Measurements from ENCODE around the gene IL31.

IL31 gene

GRCh38 chr12:122138181-122138580 is 35.8 kb downstream of the IL31 start:
- Mint-ChIP-seq H3K27me3 (no peaks in the 10 kb centered on the region), H3K36me3 (peaks cover 26% of the 10 kb centered on the region), H3K4me3 (no peak overlapping the region), H3K9me3 (no peaks in the 10 kb centered on the region), H3K27ac (no peak overlapping the region), H3K4me1 (no peaks in the 10 kb centered on the region)
- DNase-seq (ENCODE audit: low spot score in 2 of 2), result no peak
- no peak for ATAC-seq (ENCODE audit: low read depth)

- Mint-ChIP-seq H3K4me1 (no peaks in the 10 kb centered on the region), H3K36me3 (peaks cover 27% of the 10 kb centered on the region), H3K4me3 (no peak overlapping the region), H3K27me3 (no peaks in the 10 kb centered on the region), H3K27ac (no peak overlapping the region), H3K9me3 (no peaks in the 10 kb centered on the region)
- ATAC-seq (ENCODE audit: low read depth), result no peak
- DNase-seq (ENCODE audit: low spot score in 2 of 2), result no peak
Measured at GRCh38 chr12:122137681-122138080, 36.3 kb downstream of the IL31 start.

- H3K4me3 Mint-ChIP-seq, result no peak overlapping the region
- DNase-seq (ENCODE audit: low spot score in 2 of 2), result no peak
- H3K36me3 Mint-ChIP-seq, result peaks cover 27% of the 10 kb centered on the region
- no peaks in the 10 kb centered on the region for H3K9me3 Mint-ChIP-seq
- H3K27me3 Mint-ChIP-seq, result no peaks in the 10 kb centered on the region
- ATAC-seq (ENCODE audit: low read depth), result no peak
- no peaks in the 10 kb centered on the region for H3K4me1 Mint-ChIP-seq
- no peak overlapping the region for H3K27ac Mint-ChIP-seq
Measured at GRCh38 chr12:122137229-122137628, 36.8 kb downstream of the IL31 start.

GRCh38 chr12:122135437-122136031 is 38.5 kb downstream of the IL31 start:
- Mint-ChIP-seq H3K9me3 (no peaks in the 10 kb centered on the region), H3K4me3 (no peak overlapping the region), H3K36me3 (peaks cover 20% of the 10 kb centered on the region), H3K4me1 (no peaks in the 10 kb centered on the region), H3K27ac (no peak overlapping the region), H3K27me3 (no peaks in the 10 kb centered on the region)
- DNase-seq (ENCODE audit: low spot score in 2 of 2), result no peak
- no peak for ATAC-seq (ENCODE audit: low read depth)

GRCh38 chr12:122133192-122133950 is 40.6 kb downstream of the IL31 start:
- DNase-seq (ENCODE audit: low spot score in 2 of 2) (no peak), ATAC-seq (ENCODE audit: low read depth) (no peak)
- Mint-ChIP-seq H3K9me3 (no peaks in the 10 kb centered on the region), H3K27me3 (no peaks in the 10 kb centered on the region), H3K27ac (no peak overlapping the region), H3K4me3 (no peak overlapping the region), H3K36me3 (peaks cover 21% of the 10 kb centered on the region), H3K4me1 (no peaks in the 10 kb centered on the region)

- Mint-ChIP-seq H3K27ac (no peak overlapping the region), H3K4me1 (no peaks in the 10 kb centered on the region), H3K9me3 (no peaks in the 10 kb centered on the region), H3K4me3 (no peak overlapping the region), H3K27me3 (no peaks in the 10 kb centered on the region), H3K36me3 (peaks cover 18% of the 10 kb centered on the region)
- ATAC-seq (ENCODE audit: low read depth), result no peak
- no peak for DNase-seq (ENCODE audit: low spot score in 2 of 2)
Measured at GRCh38 chr12:122130150-122130549, 43.9 kb downstream of the IL31 start.

- no peak overlapping the region for H3K27ac Mint-ChIP-seq
- no peak for ATAC-seq (ENCODE audit: low read depth)
- H3K27me3 Mint-ChIP-seq, result no peaks in the 10 kb centered on the region
- no peaks in the 10 kb centered on the region for H3K4me1 Mint-ChIP-seq
- no peak overlapping the region for H3K4me3 Mint-ChIP-seq
- H3K36me3 Mint-ChIP-seq, result peaks cover 15% of the 10 kb centered on the region
- H3K9me3 Mint-ChIP-seq, result no peaks in the 10 kb centered on the region
- DNase-seq (ENCODE audit: low spot score in 2 of 2), result no peak
Measured at GRCh38 chr12:122129131-122129530, 44.9 kb downstream of the IL31 start.

GRCh38 chr12:122128481-122128880 is 45.5 kb downstream of the IL31 start:
- no peak for ATAC-seq (ENCODE audit: low read depth)
- peaks cover 5% of the 10 kb centered on the region for H3K4me1 Mint-ChIP-seq
- no peaks in the 10 kb centered on the region for H3K27me3 Mint-ChIP-seq
- no peak overlapping the region for H3K4me3 Mint-ChIP-seq
- no peak for DNase-seq (ENCODE audit: low spot score in 2 of 2)
- peaks cover 9% of the 10 kb centered on the region for H3K36me3 Mint-ChIP-seq
- H3K9me3 Mint-ChIP-seq, result no peaks in the 10 kb centered on the region
- no peak overlapping the region for H3K27ac Mint-ChIP-seq

GRCh38 chr12:122127839-122128238 is 46.2 kb downstream of the IL31 start:
- Mint-ChIP-seq H3K4me3 (no peak overlapping the region), H3K9me3 (no peaks in the 10 kb centered on the region), H3K36me3 (peaks cover 5% of the 10 kb centered on the region), H3K27me3 (no peaks in the 10 kb centered on the region), H3K4me1 (peaks cover 8% of the 10 kb centered on the region), H3K27ac (no peak overlapping the region)
- ATAC-seq (ENCODE audit: low read depth) (no peak), DNase-seq (ENCODE audit: low spot score in 2 of 2) (no peak)

- Mint-ChIP-seq H3K4me3 (no peak overlapping the region), H3K27ac (no peak overlapping the region), H3K4me1 (peaks cover 9% of the 10 kb centered on the region), H3K9me3 (no peaks in the 10 kb centered on the region), H3K27me3 (no peaks in the 10 kb centered on the region), H3K36me3 (peaks cover 5% of the 10 kb centered on the region)
- no peak for DNase-seq (ENCODE audit: low spot score in 2 of 2)
- no peak for ATAC-seq (ENCODE audit: low read depth)
Measured at GRCh38 chr12:122126713-122127597, 47.1 kb downstream of the IL31 start.

GRCh38 chr12:122126342-122126635 is 47.7 kb downstream of the IL31 start:
- Mint-ChIP-seq H3K27me3 (no peaks in the 10 kb centered on the region), H3K4me3 (no peak overlapping the region), H3K9me3 (no peaks in the 10 kb centered on the region), H3K36me3 (peaks cover 5% of the 10 kb centered on the region), H3K4me1 (peaks cover 14% of the 10 kb centered on the region), H3K27ac (no peak overlapping the region)
- DNase-seq (ENCODE audit: low spot score in 2 of 2) (no peak), ATAC-seq (ENCODE audit: low read depth) (no peak)

- Mint-ChIP-seq H3K4me3 (no peak overlapping the region), H3K9me3 (no peaks in the 10 kb centered on the region), H3K36me3 (peaks cover 5% of the 10 kb centered on the region), H3K27ac (no peak overlapping the region), H3K27me3 (no peaks in the 10 kb centered on the region), H3K4me1 (peaks cover 14% of the 10 kb centered on the region)
- DNase-seq (ENCODE audit: low spot score in 2 of 2), result no peak
- ATAC-seq (ENCODE audit: low read depth), result no peak
Measured at GRCh38 chr12:122125452-122126341, 48.3 kb downstream of the IL31 start.

- DNase-seq (ENCODE audit: low spot score in 2 of 2) (no peak), ATAC-seq (ENCODE audit: low read depth) (no peak)
- peaks cover 4% of the 10 kb centered on the region for H3K36me3 Mint-ChIP-seq
- H3K4me3 Mint-ChIP-seq, result no peak overlapping the region
- no peaks in the 10 kb centered on the region for H3K27me3 Mint-ChIP-seq
- H3K27ac Mint-ChIP-seq, result no peak overlapping the region
- peaks cover 20% of the 10 kb centered on the region for H3K4me1 Mint-ChIP-seq
- no peaks in the 10 kb centered on the region for H3K9me3 Mint-ChIP-seq
Measured at GRCh38 chr12:122124370-122124769, 49.7 kb downstream of the IL31 start.

GRCh38 chr12:122123761-122124145 is 50.3 kb downstream of the IL31 start:
- no peak for DNase-seq (ENCODE audit: low spot score in 2 of 2)
- Mint-ChIP-seq H3K4me3 (no peak overlapping the region), H3K9me3 (no peaks in the 10 kb centered on the region), H3K27me3 (no peaks in the 10 kb centered on the region), H3K4me1 (peaks cover 20% of the 10 kb centered on the region), H3K27ac (no peak overlapping the region), H3K36me3 (peaks cover 4% of the 10 kb centered on the region)
- ATAC-seq (ENCODE audit: low read depth), result no peak

Measured in memory B cell (primary cell).